Measurements from ENCODE around the gene TMEM39B.

DNA sequence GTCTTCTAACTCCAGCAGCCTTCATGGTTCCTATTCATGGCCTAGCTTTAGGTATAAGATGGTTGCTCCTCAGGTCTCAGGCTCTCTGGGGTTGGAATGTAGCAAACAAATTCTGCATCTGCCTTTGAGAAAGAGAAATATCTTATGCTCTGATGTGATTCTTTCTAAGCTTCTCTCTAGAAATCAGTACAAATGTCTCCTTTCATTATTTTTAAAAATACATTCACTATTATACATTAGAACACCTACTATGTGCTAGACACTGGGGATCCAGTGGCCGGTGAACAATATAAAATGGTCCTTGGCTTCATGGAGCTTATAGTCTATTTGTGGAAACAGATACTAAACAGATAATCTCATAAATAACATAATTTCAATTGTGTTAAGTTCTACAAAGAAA lies 16.1 kb upstream of the TMEM39B start:
- TF ChIP-seq, protein P1, sequence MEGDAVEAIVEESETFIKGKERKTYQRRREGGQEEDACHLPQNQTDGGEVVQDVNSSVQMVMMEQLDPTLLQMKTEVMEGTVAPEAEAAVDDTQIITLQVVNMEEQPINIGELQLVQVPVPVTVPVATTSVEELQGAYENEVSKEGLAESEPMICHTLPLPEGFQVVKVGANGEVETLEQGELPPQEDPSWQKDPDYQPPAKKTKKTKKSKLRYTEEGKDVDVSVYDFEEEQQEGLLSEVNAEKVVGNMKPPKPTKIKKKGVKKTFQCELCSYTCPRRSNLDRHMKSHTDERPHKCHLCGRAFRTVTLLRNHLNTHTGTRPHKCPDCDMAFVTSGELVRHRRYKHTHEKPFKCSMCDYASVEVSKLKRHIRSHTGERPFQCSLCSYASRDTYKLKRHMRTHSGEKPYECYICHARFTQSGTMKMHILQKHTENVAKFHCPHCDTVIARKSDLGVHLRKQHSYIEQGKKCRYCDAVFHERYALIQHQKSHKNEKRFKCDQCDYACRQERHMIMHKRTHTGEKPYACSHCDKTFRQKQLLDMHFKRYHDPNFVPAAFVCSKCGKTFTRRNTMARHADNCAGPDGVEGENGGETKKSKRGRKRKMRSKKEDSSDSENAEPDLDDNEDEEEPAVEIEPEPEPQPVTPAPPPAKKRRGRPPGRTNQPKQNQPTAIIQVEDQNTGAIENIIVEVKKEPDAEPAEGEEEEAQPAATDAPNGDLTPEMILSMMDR (IDR thresholded peaks at IDR 0.05), result no peak
- no peak for TF ChIP-seq EZH2 (IDR thresholded peaks at IDR 0.05; ENCODE audit: borderline replicate concordance, insufficient read depth, low read depth, low read length, poor library complexity, severe bottlenecking)

Data from B cell (primary cell).